SK-N-SH (cell line): ENCODE data around the gene SLC35F1.

Experiments
- CTCF ChIP-seq: fragments of 200-600 bp; sonication (generic); IDR thresholded peaks from 2 replicates; pipeline ENCODE4 v1.6.1; 2017; ENCODE audit warnings: antibody characterized with exemption, mild to moderate bottlenecking, moderate library complexity
- EZH2phosphoT487 ChIP-seq: fragments of 200-600 bp; sonication (generic); IDR thresholded peaks from 2 replicates; pipeline ENCODE4 v1.6.1; 2017; ENCODE audit warnings: low read depth, mixed run types, mild to moderate bottlenecking, antibody characterized with exemption, moderate library complexity, borderline replicate concordance
- FOXM1 ChIP-seq: IDR thresholded peaks from 2 replicates; pipeline ENCODE4 v1.4.0; 2012; ENCODE audit warnings: low read depth, mild to moderate bottlenecking
- GABPA ChIP-seq: IDR thresholded peaks from 2 replicates; pipeline ENCODE4 v1.4.0; 2012; ENCODE audit warnings: low read depth, mild to moderate bottlenecking
- JUND ChIP-seq: IDR thresholded peaks from 2 replicates; pipeline ENCODE4 v1.4.0; 2012
- MXI1 ChIP-seq: IDR thresholded peaks from 2 replicates; pipeline ENCODE4 v1.6.1; 2012; ENCODE audit warnings: mild to moderate bottlenecking, low read depth, low read length, improper control_type of control experiment
- RFX5 ChIP-seq: IDR thresholded peaks from 2 replicates; pipeline ENCODE4 v1.6.1; 2012; ENCODE audit warnings: mild to moderate bottlenecking, improper control_type of control experiment, low read length
- SMC3 ChIP-seq: IDR thresholded peaks from 2 replicates; pipeline ENCODE4 v1.6.1; 2012; ENCODE audit warnings: low read depth, low read length, improper control_type of control experiment
- TAF1 ChIP-seq: IDR thresholded peaks from 2 replicates; pipeline ENCODE4 v1.6.1; 2012; ENCODE audit warnings: low read depth, mild to moderate bottlenecking, low read length, moderate library complexity, borderline replicate concordance
- TF ChIP-seq, protein P1 (sequence below): IDR thresholded peaks from 2 replicates; pipeline ENCODE4 v1.4.0; 2012; ENCODE audit warnings: low read depth

DNA sequence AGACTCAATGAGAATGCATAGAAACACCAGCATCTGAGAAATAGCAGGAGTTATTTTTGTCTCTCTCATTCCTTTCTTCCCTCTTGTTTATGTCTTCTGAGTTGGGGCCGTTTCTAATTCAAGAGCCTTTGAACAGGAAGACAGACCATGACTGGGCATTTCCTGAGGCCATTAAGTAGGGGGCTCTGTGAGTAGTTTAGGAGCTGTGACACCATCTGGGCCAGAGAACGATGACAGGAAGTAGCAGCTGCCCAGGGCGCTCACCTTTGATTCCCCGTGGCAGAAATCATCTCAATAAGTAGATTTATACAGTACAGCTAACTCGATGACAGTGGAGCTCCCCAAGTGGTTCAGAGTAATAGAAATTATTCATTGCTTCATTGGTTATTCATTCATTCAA is 342.6 kb downstream of the SLC35F1 start:
- TF ChIP-seq MXI1, result no peak
- TF ChIP-seq SMC3, result no peak
- no peak for TF ChIP-seq GABPA
- TF ChIP-seq CTCF, result no peak
- TF ChIP-seq TAF1, result no peak
- TF ChIP-seq RFX5, result no peak
- no peak for TF ChIP-seq EZH2phosphoT487
- TF ChIP-seq, protein P1, sequence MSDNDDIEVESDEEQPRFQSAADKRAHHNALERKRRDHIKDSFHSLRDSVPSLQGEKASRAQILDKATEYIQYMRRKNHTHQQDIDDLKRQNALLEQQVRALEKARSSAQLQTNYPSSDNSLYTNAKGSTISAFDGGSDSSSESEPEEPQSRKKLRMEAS, result no peak
- no peak for TF ChIP-seq JUND
- TF ChIP-seq FOXM1, result no peak
